Esophagus squamous epithelium (tissue), 5 donors: ENCODE data around the gene MRPL18. TPM values are rescaled to one million over a fixed set of nuclear protein-coding genes. Genes with fewer than 3 reads are reported as not detected.
"Not testable (repeated sequence)": the region's sequence is repeated elsewhere in the genome, so short reads cannot be mapped to it uniquely, and the experiment has no call there.

Experiments
- DNase-seq: peaks from one replicate; lab custom pipeline; 2025; lab: John Stamatoyannopoulos, UW
- H3K27ac ChIP-seq, 4 donors: fragments of 200-600 bp; sonication (generic); one replicate each; pipeline ENCODE4 v1.5.1; 2016 to 2019; ENCODE audit warnings: mild to moderate bottlenecking in 1 of 4
- H3K27me3 ChIP-seq, 4 donors: fragments of 200-600 bp; sonication (generic); 1 replicate in 3 of 4; 2 replicates in 1 of 4; pipeline versions ENCODE4 v1.5.1 to v1.6.0; 2017 to 2021; ENCODE audit warnings: antibody characterized with exemption in 1 of 4
- H3K36me3 ChIP-seq, 3 donors: fragments of 200-600 bp; sonication (generic); one replicate each; pipeline ENCODE4 v1.5.1; 2016 to 2019
- H3K4me1 ChIP-seq, 3 donors: fragments of 200-600 bp; sonication (generic); one replicate each; pipeline ENCODE4 v1.5.1; 2017 to 2019
- H3K4me3 ChIP-seq, 4 donors: fragments of 200-600 bp; sonication (generic); 1 replicate in 3 of 4; 2 replicates in 1 of 4; pipeline ENCODE4 v1.5.1; 2016 to 2019; ENCODE audit warnings: mild to moderate bottlenecking in 2 of 4, moderate library complexity in 1 of 4
- H3K9me3 ChIP-seq, 3 donors: fragments of 200-600 bp; sonication (generic); one replicate each; pipeline ENCODE4 v1.5.1; 2016 to 2019
- CTCF ChIP-seq, 6 experiments: fragments of 450-650 bp in 4 of 6; fragments of 200-600 bp in 2 of 6; sonication (generic) in 2 of 6; IDR thresholded peaks; one replicate each; pipeline ENCODE4 v1.5.1; 2016 to 2019; ENCODE audit warnings: antibody characterized with exemption in 6 of 6, mild to moderate bottlenecking in 4 of 6, moderate library complexity in 4 of 6
- POLR2A ChIP-seq, 4 donors: fragments of 450-650 bp; IDR thresholded peaks; one replicate each; pipeline ENCODE4 v1.6.1; 2017; ENCODE audit warnings: antibody characterized with exemption in 4 of 4, mild to moderate bottlenecking in 4 of 4, moderate library complexity in 3 of 4
- WGBS, 2 donors: methylation state at CpG; one replicate each; pipeline ENCODE4 v1.1.5; 2018; 5-methylcytosine and 5-hydroxymethylcytosine counted together
- intact Hi-C: fragments of 100-400 bp; cut with DNase I; formaldehyde crosslinking; loops from one replicate; pipeline ENCODE4 v1.15.0; 2022
- total RNA-seq, 4 donors: library from RNA; depleted of rRNA; stranded (reverse); fragments of >200 nt; gene quantifications; one replicate each; pipeline ENCODE4 v1.1.0, GENCODE V29; 2016
- donor health status: DM: yes; HTN: yes; CAD: no.

The MRPL18 gene
- total RNA-seq, 4 donors from 2014 or later, result 46.9 to 94.2 (median 56.0) TPM

DNA sequence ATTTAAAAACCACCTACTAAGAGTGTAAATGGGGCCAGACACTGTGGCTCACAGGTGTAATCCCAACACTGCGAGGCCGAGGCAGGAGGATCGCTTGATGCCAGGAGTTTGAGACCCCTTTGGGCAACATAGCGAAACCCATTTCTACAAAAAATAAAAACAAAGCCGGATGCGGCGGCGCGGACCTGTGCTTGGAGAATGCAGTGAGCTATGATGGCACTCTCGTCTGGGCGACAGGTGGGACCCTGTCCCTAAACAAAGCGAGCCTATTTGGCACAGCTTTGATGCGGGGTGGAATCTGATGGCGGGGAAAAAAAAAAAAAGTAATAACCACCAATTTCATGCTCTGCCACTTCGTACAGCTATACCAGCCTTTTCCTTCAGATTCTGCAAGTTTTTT lies 2.0 kb upstream of the MRPL18 start:
- Histone ChIP-seq H3K4me1 (peaks cover 14 to 56% (median 42%) of the 10 kb centered on the region in 3 donors), H3K27ac (peak overlapping the region in 3 of 4 donors; percentile 95 to 100 (median 99)), H3K27me3 (no peaks in the 10 kb centered on the region), H3K9me3 (no peaks in the 10 kb centered on the region), H3K4me3 (peak overlapping the region; percentile 68 to 96 (median 77)), H3K36me3 (peaks cover 0 to 58% (median 12%) of the 10 kb centered on the region in 3 donors)
- intact Hi-C loops, result loop anchor here (5.0 kb wide), 1 partner anchor 61 kb away; the partner anchor contains the start of gene WTAP
- WGBS, 2 donors, result 14 to 15% methylated on average over 15 of the region's 15 CpGs
- DNase-seq, result no peak
- TF ChIP-seq POLR2A (IDR thresholded peaks at IDR 0.05), result no peak
- TF ChIP-seq CTCF (IDR thresholded peaks at IDR 0.05), result no peak

- Histone ChIP-seq H3K27ac (peak overlapping the region; percentile 95 to 100 (median 98)), H3K36me3 (peaks cover 0 to 58% (median 12%) of the 10 kb centered on the region in 3 donors), H3K4me1 (peaks cover 14 to 61% (median 42%) of the 10 kb centered on the region in 3 donors), H3K4me3 (peak overlapping the region; percentile 68 to 96 (median 77)), H3K9me3 (no peaks in the 10 kb centered on the region), H3K27me3 (no peaks in the 10 kb centered on the region)
- 0 to 1% methylated on average over 14 to 29 of the region's 60 CpGs for WGBS, 2 donors
- intact Hi-C loops, result loop anchor here (5.0 kb wide), 1 partner anchor 62 kb away; the partner anchor contains the start of gene WTAP
- peak; percentile 11 for DNase-seq
- TF ChIP-seq POLR2A (IDR thresholded peaks at IDR 0.05), result no peak
- no peak for TF ChIP-seq CTCF (IDR thresholded peaks at IDR 0.05)
These were observed 1.4 kb upstream of the MRPL18 start for GRCh38 chr6:159788753-159789376.

DNA sequence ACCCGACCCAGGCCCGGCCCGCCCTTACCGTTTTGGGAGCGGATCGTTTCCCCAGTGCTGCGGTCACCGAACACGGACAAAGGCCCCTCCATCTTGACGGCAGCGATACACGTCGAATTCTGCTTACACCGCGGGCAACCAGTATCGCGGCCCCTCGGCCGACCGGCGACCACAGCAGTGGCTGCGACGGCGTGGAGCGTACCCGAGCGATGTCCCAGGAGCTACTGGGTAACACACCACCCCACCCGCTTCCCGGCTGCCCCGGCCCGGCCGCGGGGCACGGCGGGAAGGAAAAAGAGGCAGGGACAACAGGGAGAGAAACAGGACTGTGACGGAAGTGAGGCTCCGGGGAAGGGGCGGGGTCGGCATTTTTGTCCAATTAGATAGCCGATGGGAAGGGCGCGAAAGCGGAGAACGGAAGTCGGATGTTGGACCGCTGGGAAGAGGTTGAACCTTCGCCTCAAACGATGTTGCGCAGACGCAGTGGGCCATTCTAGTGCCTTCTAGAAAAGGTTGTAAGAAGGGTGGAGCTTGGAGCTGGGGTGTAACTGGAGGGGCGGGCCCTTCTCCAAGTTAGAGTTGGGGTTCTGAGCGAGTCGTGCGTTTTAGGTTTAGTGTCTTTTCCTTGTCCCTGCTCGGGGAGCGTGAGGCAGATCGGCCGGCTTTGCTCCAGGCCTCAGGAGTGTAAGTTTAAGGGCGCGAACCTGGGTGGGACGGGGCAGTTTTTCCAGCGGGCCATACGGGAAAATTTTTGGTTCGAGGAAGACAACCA lies 704 bp upstream of the MRPL18 start, which contains the start of gene TCP1:
TSS of gene TCP1 (minus strand) at position 226 of the 772 bp plus-strand sequence. CDS start at position 92, 134 bp downstream.
- DNase-seq, result peak; percentile 98
- peaks cover 0 to 58% (median 9%) of the 10 kb centered on the region in 3 donors for H3K36me3 ChIP-seq
- peak within 1 kb of the TSS; percentile 95 to 100 (median 98) for H3K27ac ChIP-seq
- peaks cover 14 to 67% (median 42%) of the 10 kb centered on the region in 3 donors for H3K4me1 ChIP-seq
- TF ChIP-seq POLR2A (IDR thresholded peaks at IDR 0.05), result peak in 3 of 4 donors; percentile 93 to 97 (median 94)
- TF ChIP-seq CTCF (IDR thresholded peaks at IDR 0.05), result peak in 2 of 6 experiments; percentile 12 to 13
- intact Hi-C loops, result loop anchor here (5.0 kb wide), 2 partner anchors 62 to 102 kb away; partner anchors contain the start of gene WTAP
- no peaks in the 10 kb centered on the region for H3K9me3 ChIP-seq
- H3K4me3 ChIP-seq, result peak within 1 kb of the TSS; percentile 68 to 96 (median 77)
- WGBS, 2 donors, result 0% methylated on average over 22 to 30 of the region's 64 CpGs
- no peaks in the 10 kb centered on the region for H3K27me3 ChIP-seq

- 13 to 28% methylated on average over 7 to 15 of the region's 18 CpGs for WGBS, 2 donors
- peak overlapping the region; percentile 68 to 96 (median 77) for H3K4me3 ChIP-seq
- H3K27ac ChIP-seq, result peak overlapping the region; percentile 95 to 100 (median 98)
- TF ChIP-seq CTCF (IDR thresholded peaks at IDR 0.05), result no peak
- TF ChIP-seq POLR2A (IDR thresholded peaks at IDR 0.05), result no peak
- DNase-seq, result no peak
- H3K27me3 ChIP-seq, result no peaks in the 10 kb centered on the region
- H3K9me3 ChIP-seq, result no peaks in the 10 kb centered on the region
- intact Hi-C loops, result loop anchor here (5.0 kb wide), 1 partner anchor 104 kb away; no protein-coding TSS in a partner anchor
- peaks cover 14 to 72% (median 42%) of the 10 kb centered on the region in 3 donors for H3K4me1 ChIP-seq
- H3K36me3 ChIP-seq, result peaks cover 0 to 56% (median 7%) of the 10 kb centered on the region in 3 donors
These were observed 810 bp downstream of the MRPL18 start for GRCh38 chr6:159790956-159791598.

DNA sequence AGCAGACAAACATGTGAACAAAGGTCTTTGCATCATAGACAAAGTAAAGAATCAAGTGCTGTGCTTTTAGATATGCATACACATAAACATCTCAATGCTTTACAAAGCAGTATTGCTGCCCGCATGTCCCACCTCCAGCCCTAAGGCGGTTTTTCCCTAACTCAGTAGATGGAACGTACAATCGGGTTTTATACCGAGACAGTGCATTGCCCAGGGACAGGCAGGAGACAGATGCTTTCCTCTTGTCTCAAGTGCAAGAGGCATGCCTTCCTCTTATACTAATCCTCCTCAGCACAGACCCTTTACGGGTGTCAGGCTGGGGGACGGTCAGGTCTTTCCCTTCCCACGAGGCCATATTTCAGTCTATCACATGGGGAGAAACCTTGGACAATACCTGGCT lies 4.7 kb downstream of the MRPL18 start:
- H3K27ac ChIP-seq, H3K4me3 ChIP-seq, H3K27me3 ChIP-seq, H3K9me3 ChIP-seq, DNase-seq: not testable (repeated sequence)
- H3K36me3 ChIP-seq, result peaks cover 0 to 79% (median 13%) of the 10 kb centered on the region in 3 donors
- WGBS, 2 donors, result 59 to 87% methylated on average over 5 of the region's 8 CpGs
- H3K4me1 ChIP-seq, result peaks cover 9 to 46% (median 22%) of the 10 kb centered on the region in 3 donors
- intact Hi-C loops, result loop anchor here (5.0 kb wide), 1 partner anchor 108 kb away; no protein-coding TSS in a partner anchor
